Thymus (tissue), 11 donors: ENCODE results near the gene MRNIP. TPM values are rescaled to one million over a fixed set of nuclear protein-coding genes. Genes with fewer than 3 reads are reported as not detected.

Experiments used
- DNase-seq, 9 donors: peaks; one replicate each; pipeline ENCODE4 v3.0.0-alpha.2; 2013; ENCODE audit warnings: low spot score in 9 of 9, low read depth in 6 of 9, missing footprints in 1 of 9
- H3K27ac ChIP-seq, 2 donors: one replicate each; pipeline ENCODE4 v1.5.1; 2013; ENCODE audit warnings: control low read depth in 1 of 2, low read depth in 1 of 2, low read length in 1 of 2, mild to moderate bottlenecking in 1 of 2, moderate library complexity in 1 of 2
- H3K27me3 ChIP-seq, 2 donors: one replicate each; pipeline ENCODE4 v1.5.1; 2013; ENCODE audit warnings: low read length in 1 of 2; ENCODE audit not compliant: control insufficient read depth in 2 of 2, insufficient read depth in 1 of 2
- H3K36me3 ChIP-seq, 2 donors: one replicate each; pipeline ENCODE4 v1.5.1; 2013; ENCODE audit warnings: low read length in 1 of 2, mild to moderate bottlenecking in 1 of 2, moderate library complexity in 1 of 2; ENCODE audit not compliant: control insufficient read depth in 2 of 2, insufficient read depth in 2 of 2
- H3K4me1 ChIP-seq, 2 donors: one replicate each; pipeline ENCODE4 v1.5.1; 2013; ENCODE audit warnings: low read length in 2 of 2; ENCODE audit not compliant: control insufficient read depth in 2 of 2, insufficient read depth in 2 of 2
- H3K4me3 ChIP-seq, 2 donors: one replicate each; pipeline ENCODE4 v1.5.1; 2013; ENCODE audit warnings: low read length in 2 of 2, control low read depth in 1 of 2, mild to moderate bottlenecking in 1 of 2
- H3K9me3 ChIP-seq, 2 donors: one replicate each; pipeline ENCODE4 v1.5.1; 2013; ENCODE audit warnings: low read length in 1 of 2, mild to moderate bottlenecking in 1 of 2; ENCODE audit not compliant: control insufficient read depth in 2 of 2, insufficient read depth in 1 of 2
- WGBS: extraction: QIAGEN DNeasy Blood & Tissue Kit; methylation state at CpG from one replicate; pipeline ENCODE4 v1.1.7; 2013; 5-methylcytosine and 5-hydroxymethylcytosine counted together
- polyA plus RNA-seq: library from polyadenylated mRNA; stranded (reverse); fragments of 200-250 nt; gene quantifications from one replicate; pipeline ENCODE4 v1.2.3, GENCODE V29; 2013
- total RNA-seq: library from RNA; stranded (reverse); fragments of 120-200 nt; gene quantifications from one replicate; pipeline ENCODE4 v1.2.4, GENCODE V29; 2013
- donor health status: healthy.

The MRNIP gene
- total and polyA plus RNA-seq, 2 donors: 10.2 to 43.9 TPM

- WGBS: 5% methylated on average over 113 of the region's 113 CpGs
- Histone ChIP-seq H3K4me1 (peaks cover 10 to 29% of the 10 kb centered on the region in 2 donors), H3K4me3 (peak overlapping the region; percentile 30 to 67), H3K36me3 (peaks cover 26 to 32% of the 10 kb centered on the region in 2 donors), H3K27me3 (peaks cover 3 to 38% of the 10 kb centered on the region in 2 donors), H3K27ac (peak overlapping the region in 1 of 2 donors; percentile 32), H3K9me3 (peaks cover 2 to 5% of the 10 kb centered on the region in 2 donors)
- DNase-seq: peak in 5 of 9 donors; percentile 48 to 76 (median 63)
Observed at GRCh38 chr5:179795863-179796833, 62.5 kb downstream of the MRNIP start.

- WGBS: 17% methylated on average over 53 of the region's 53 CpGs
- no peak for DNase-seq
- H3K27me3 ChIP-seq: peaks cover 3 to 38% of the 10 kb centered on the region in 2 donors
Observed at GRCh38 chr5:179795049-179795862, 63.4 kb downstream of the MRNIP start.

GRCh38 chr5:179794575-179794974 is 64.0 kb downstream of the MRNIP start:
- Histone ChIP-seq H3K9me3 (peaks cover 2 to 5% of the 10 kb centered on the region in 2 donors), H3K36me3 (peaks cover 20 to 22% of the 10 kb centered on the region in 2 donors), H3K27ac (no peak overlapping the region), H3K4me3 (no peak overlapping the region), H3K27me3 (peaks cover 3 to 38% of the 10 kb centered on the region in 2 donors), H3K4me1 (peaks cover 10 to 29% of the 10 kb centered on the region in 2 donors)
- 97% methylated on average over 3 of the region's 3 CpGs for WGBS
- no peak for DNase-seq

More at GRCh38 chr5:179795049-179795862, 63.4 kb downstream of the MRNIP start:
- H3K27ac ChIP-seq: no peak overlapping the region
- H3K4me3 ChIP-seq: peak overlapping the region in 1 of 2 donors; percentile 67
- peaks cover 26 to 27% of the 10 kb centered on the region in 2 donors for H3K36me3 ChIP-seq
- peaks cover 2 to 5% of the 10 kb centered on the region in 2 donors for H3K9me3 ChIP-seq
- H3K4me1 ChIP-seq: peaks cover 10 to 29% of the 10 kb centered on the region in 2 donors

- H3K4me1 ChIP-seq: peaks cover 10 to 29% of the 10 kb centered on the region in 2 donors
- WGBS: 74% methylated on average over 3 of the region's 3 CpGs
Observed at GRCh38 chr5:179794171-179794570, 64.4 kb downstream of the MRNIP start.

GRCh38 chr5:179793468-179794139 is 65.0 kb downstream of the MRNIP start, which contains the start of gene LTC4S:
LTC4S (plus strand) TSS chr5:179793986; CDS start chr5:179794081, 95 bp downstream.
- H3K36me3 ChIP-seq: peaks cover 12% of the 10 kb centered on the region in 2 donors
- H3K27ac ChIP-seq: peak within 1 kb of the TSS; percentile 26 to 36
- H3K4me3 ChIP-seq: no peak within 1 kb of the TSS
- H3K27me3 ChIP-seq: peaks cover 3 to 38% of the 10 kb centered on the region in 2 donors
- peaks cover 10 to 29% of the 10 kb centered on the region in 2 donors for H3K4me1 ChIP-seq
- 13% methylated on average over 19 of the region's 19 CpGs for WGBS
- DNase-seq: peak in 1 of 9 donors; percentile 45
- peaks cover 0 to 14% of the 10 kb centered on the region in 2 donors for H3K9me3 ChIP-seq

More at GRCh38 chr5:179794171-179794570, 64.4 kb downstream of the MRNIP start:
- Histone ChIP-seq H3K27ac (peak overlapping the region in 1 of 2 donors; percentile 36), H3K9me3 (peaks cover 2 to 9% of the 10 kb centered on the region in 2 donors), H3K36me3 (peaks cover 17 to 18% of the 10 kb centered on the region in 2 donors), H3K27me3 (peaks cover 3 to 38% of the 10 kb centered on the region in 2 donors), H3K4me3 (no peak overlapping the region)
- no peak for DNase-seq

GRCh38 chr5:179792612-179793467 is 65.8 kb downstream of the MRNIP start:
- Histone ChIP-seq H3K27ac (peak overlapping the region in 1 of 2 donors; percentile 26), H3K4me3 (no peak overlapping the region), H3K27me3 (peaks cover 3 to 38% of the 10 kb centered on the region in 2 donors), H3K36me3 (peaks cover 6 to 7% of the 10 kb centered on the region in 2 donors), H3K4me1 (peaks cover 10 to 29% of the 10 kb centered on the region in 2 donors), H3K9me3 (peaks cover 0 to 16% of the 10 kb centered on the region in 2 donors)
- no peak for DNase-seq
- WGBS: 72% methylated on average over 24 of the region's 24 CpGs

GRCh38 chr5:179791881-179792611 is 66.6 kb downstream of the MRNIP start:
- H3K27ac ChIP-seq: no peak overlapping the region
- no peak for DNase-seq
- H3K4me1 ChIP-seq: peaks cover 10 to 29% of the 10 kb centered on the region in 2 donors
- H3K27me3 ChIP-seq: peaks cover 3 to 38% of the 10 kb centered on the region in 2 donors
- H3K9me3 ChIP-seq: peaks cover 0 to 16% of the 10 kb centered on the region in 2 donors
- peaks cover 0 to 2% of the 10 kb centered on the region in 2 donors for H3K36me3 ChIP-seq
- no peak overlapping the region for H3K4me3 ChIP-seq
- WGBS: 60% methylated on average over 15 of the region's 15 CpGs
